Measurements from ENCODE around the gene SYNGR2. TPM values are rescaled to one million over a fixed set of nuclear protein-coding genes. Genes with fewer than 3 reads are reported as not detected.

SYNGR2 gene
- polyA plus RNA-seq, 3 donors: 52.8 to 75.7 (median 63.8) TPM

DNA sequence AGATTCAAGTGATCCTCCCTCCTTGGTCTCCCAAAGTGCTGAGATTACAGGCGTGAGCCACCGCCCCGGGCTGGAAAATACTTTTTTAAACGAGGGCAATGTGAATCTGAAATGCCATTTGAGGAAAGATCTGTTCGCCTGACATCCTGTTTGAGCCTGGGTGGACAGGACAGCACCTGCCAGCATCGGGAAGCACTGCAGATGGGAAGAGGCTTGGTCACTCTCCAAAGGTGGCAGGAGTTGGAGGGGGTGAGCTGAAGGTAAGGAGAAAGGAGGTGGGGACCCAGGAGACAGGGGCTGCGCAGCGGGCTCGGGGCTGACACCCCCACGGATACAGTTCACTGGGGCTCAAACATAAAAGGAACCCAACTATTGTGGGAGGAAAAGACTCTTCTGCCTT, 41.7 kb downstream of the SYNGR2 start:
- DNase-seq (ENCODE audit: extremely low read depth in 1 of 11, low read depth in 9 of 11, low spot score in 4 of 11): no peak

DNA sequence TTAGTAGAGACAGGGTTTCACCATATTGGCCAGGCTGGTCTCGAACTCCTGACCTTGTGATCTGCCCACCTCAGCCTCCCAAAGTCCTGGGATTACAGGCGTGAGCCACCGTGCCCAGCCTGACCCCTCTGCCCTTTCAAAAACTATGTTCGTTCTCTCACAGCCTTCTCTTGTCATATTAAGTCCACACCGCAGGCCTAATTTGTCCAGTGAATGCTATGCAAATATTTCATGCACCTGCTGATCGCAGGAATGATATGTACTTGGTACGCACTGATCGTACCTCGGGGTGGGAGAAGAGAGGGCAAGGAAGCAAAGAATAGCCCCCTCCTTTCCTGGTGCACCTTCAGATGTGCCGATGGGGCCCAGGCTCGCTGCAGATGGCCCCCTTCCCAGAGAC, 42.7 kb downstream of the SYNGR2 start:
- no peak for DNase-seq (ENCODE audit: extremely low read depth in 1 of 11, low read depth in 9 of 11, low spot score in 4 of 11)

DNA sequence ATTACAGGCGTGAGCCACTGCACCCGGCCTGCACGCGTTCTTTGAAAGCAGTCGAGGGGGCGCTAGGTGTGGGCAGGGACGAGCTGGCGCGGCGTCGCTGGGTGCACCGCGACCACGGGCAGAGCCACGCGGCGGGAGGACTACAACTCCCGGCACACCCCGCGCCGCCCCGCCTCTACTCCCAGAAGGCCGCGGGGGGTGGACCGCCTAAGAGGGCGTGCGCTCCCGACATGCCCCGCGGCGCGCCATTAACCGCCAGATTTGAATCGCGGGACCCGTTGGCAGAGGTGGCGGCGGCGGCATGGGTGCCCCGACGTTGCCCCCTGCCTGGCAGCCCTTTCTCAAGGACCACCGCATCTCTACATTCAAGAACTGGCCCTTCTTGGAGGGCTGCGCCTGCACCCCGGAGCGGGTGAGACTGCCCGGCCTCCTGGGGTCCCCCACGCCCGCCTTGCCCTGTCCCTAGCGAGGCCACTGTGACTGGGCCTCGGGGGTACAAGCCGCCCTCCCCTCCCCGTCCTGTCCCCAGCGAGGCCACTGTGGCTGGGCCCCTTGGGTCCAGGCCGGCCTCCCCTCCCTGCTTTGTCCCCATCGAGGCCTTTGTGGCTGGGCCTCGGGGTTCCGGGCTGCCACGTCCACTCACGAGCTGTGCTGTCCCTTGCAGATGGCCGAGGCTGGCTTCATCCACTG, 45.8 kb downstream of the SYNGR2 start, which contains the start of gene BIRC5:
Gene BIRC5 (plus strand): TSS at position 238 of the 690 bp plus-strand sequence. CDS start 64 bp downstream, at position 302.
- peak; percentile 46 to 85 (median 79) for DNase-seq (ENCODE audit: extremely low read depth in 1 of 11, low read depth in 9 of 11, low spot score in 4 of 11)

DNA sequence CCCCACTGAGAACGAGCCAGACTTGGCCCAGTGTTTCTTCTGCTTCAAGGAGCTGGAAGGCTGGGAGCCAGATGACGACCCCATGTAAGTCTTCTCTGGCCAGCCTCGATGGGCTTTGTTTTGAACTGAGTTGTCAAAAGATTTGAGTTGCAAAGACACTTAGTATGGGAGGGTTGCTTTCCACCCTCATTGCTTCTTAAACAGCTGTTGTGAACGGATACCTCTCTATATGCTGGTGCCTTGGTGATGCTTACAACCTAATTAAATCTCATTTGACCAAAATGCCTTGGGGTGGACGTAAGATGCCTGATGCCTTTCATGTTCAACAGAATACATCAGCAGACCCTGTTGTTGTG, 46.3 kb downstream of the SYNGR2 start:
- DNase-seq (ENCODE audit: extremely low read depth in 1 of 11, low read depth in 9 of 11, low spot score in 4 of 11): no peak

DNA sequence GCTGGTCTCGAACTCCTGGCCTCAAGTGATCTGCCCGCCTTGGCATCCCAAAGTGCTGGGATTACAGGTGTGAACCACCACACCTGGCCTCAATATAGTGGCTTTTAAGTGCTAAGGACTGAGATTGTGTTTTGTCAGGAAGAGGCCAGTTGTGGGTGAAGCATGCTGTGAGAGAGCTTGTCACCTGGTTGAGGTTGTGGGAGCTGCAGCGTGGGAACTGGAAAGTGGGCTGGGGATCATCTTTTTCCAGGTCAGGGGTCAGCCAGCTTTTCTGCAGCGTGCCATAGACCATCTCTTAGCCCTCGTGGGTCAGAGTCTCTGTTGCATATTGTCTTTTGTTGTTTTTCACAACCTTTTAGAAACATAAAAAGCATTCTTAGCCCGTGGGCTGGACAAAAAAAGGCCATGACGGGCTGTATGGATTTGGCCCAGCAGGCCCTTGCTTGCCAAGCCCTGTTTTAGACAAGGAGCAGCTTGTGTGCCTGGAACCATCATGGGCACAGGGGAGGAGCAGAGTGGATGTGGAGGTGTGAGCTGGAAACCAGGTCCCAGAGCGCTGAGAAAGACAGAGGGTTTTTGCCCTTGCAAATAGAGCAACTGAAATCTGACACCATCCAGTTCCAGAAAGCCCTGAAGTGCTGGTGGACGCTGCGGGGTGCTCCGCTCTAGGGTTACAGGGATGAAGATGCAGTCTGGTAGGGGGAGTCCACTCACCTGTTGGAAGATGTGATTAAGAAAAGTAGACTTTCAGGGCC, 51.2 kb downstream of the SYNGR2 start:
- DNase-seq (ENCODE audit: extremely low read depth in 1 of 11, low read depth in 9 of 11, low spot score in 4 of 11): no peak

Other genes with a start within 250 kb of the SYNGR2 start
- 10 to 100 TPM; 11.5 to 18.6 (median 14.0) TPM for gene TNRC6C, start 209.9 kb upstream of the SYNGR2 start, polyA plus RNA-seq (ENCODE audit: insufficient read length in 3 of 3)
- gene TMC6, start 39.8 kb upstream of the SYNGR2 start, polyA plus RNA-seq (ENCODE audit: insufficient read length in 3 of 3): 10 to 100 TPM; 26.0 to 42.0 (median 26.2) TPM
- gene TMC8, start 37.8 kb upstream of the SYNGR2 start, polyA plus RNA-seq (ENCODE audit: insufficient read length in 3 of 3): 1 to 10 TPM; 1.1 to 3.5 (median 2.4) TPM
- under 1 TPM; 0.27 to 0.56 (median 0.33) TPM for gene C17orf99, start 22.2 kb upstream of the SYNGR2 start, polyA plus RNA-seq (ENCODE audit: insufficient read length in 3 of 3)
- 10 to 100 TPM; 27.0 to 34.5 (median 28.7) TPM for gene TK1, start 18.5 kb downstream of the SYNGR2 start, polyA plus RNA-seq (ENCODE audit: insufficient read length in 3 of 3)
- gene AFMID, start 18.8 kb downstream of the SYNGR2 start, polyA plus RNA-seq (ENCODE audit: insufficient read length in 3 of 3): 10 to 100 TPM; 58.3 to 95.7 (median 65.7) TPM
- 10 to 100 TPM; 27.3 to 35.5 (median 30.4) TPM for gene BIRC5, start 45.7 kb downstream of the SYNGR2 start, polyA plus RNA-seq (ENCODE audit: insufficient read length in 3 of 3)
- gene TMEM235, start 63.0 kb downstream of the SYNGR2 start, polyA plus RNA-seq (ENCODE audit: insufficient read length in 3 of 3): not detected
- 10 to 100 TPM; 11.5 to 29.8 (median 17.1) TPM for gene SOCS3, start 191.5 kb downstream of the SYNGR2 start, polyA plus RNA-seq (ENCODE audit: insufficient read length in 3 of 3)
- gene PGS1, start 210.1 kb downstream of the SYNGR2 start, polyA plus RNA-seq (ENCODE audit: insufficient read length in 3 of 3): 10 to 100 TPM; 42.2 to 55.0 (median 45.7) TPM

All from renal cortex interstitium (tissue), 11 donors.